Fibroblast of villous mesenchyme (primary cell): ENCODE measurements around the gene CHRDL2. TPM values are rescaled to one million over a fixed set of nuclear protein-coding genes. Genes with fewer than 3 reads are reported as not detected.

Source experiments
- DNase-seq: peaks from one replicate; pipeline ENCODE4 v3.0.0-alpha.2; 2010; ENCODE audit warnings: low read depth
- H3K4me3 ChIP-seq: 2 replicates; pipeline ENCODE4 v1.5.1; 2011; ENCODE audit warnings: low read depth, mild to moderate bottlenecking, low read length
- CTCF ChIP-seq: IDR thresholded peaks from 2 replicates; pipeline ENCODE4 v1.5.1; 2012; ENCODE audit warnings: low read depth, mild to moderate bottlenecking, low read length; ENCODE audit not compliant: insufficient read depth
- total RNA-seq: library from RNA; depleted of rRNA; stranded (reverse); fragments of >200 nt; gene quantifications from 2 replicates; pipeline ENCODE4 v1.2.3, GENCODE V29; 2012

Gene CHRDL2
- not detected in 2 replicates for total RNA-seq

- H3K4me3 ChIP-seq = peak within 1 kb of the TSS; percentile 32
- no peak for TF ChIP-seq CTCF
- peak; percentile 22 for DNase-seq
Measured at GRCh38 chr11:74731301-74732094, at the start of gene CHRDL2. TSS of gene CHRDL2 (minus strand) at chr11:74731426. CDS start at chr11:74730888, 538 bp downstream.

GRCh38 chr11:74780248-74781005 is 49.2 kb upstream of the CHRDL2 start:
- DNase-seq = no peak
- H3K4me3 ChIP-seq = no peak overlapping the region
- TF ChIP-seq CTCF = no peak

GRCh38 chr11:74778581-74778980 is 47.4 kb upstream of the CHRDL2 start:
- H3K4me3 ChIP-seq = no peak overlapping the region
- TF ChIP-seq CTCF = no peak
- DNase-seq = no peak

- no peak overlapping the region for H3K4me3 ChIP-seq
- peak; percentile 63 for DNase-seq
- no peak for TF ChIP-seq CTCF
Measured at GRCh38 chr11:74777877-74778276, 46.7 kb upstream of the CHRDL2 start.

- TF ChIP-seq CTCF = no peak
- DNase-seq = no peak
- no peak overlapping the region for H3K4me3 ChIP-seq
Measured at GRCh38 chr11:74777038-74777437, 45.8 kb upstream of the CHRDL2 start.

GRCh38 chr11:74776546-74776945 is 45.3 kb upstream of the CHRDL2 start:
- H3K4me3 ChIP-seq = no peak overlapping the region
- no peak for DNase-seq
- no peak for TF ChIP-seq CTCF
